Hypothalamus (tissue), 51 donors: ENCODE results near the gene ANK2.

Experiments used
- DNase-seq, 51 donors: peaks; one replicate each; lab custom pipeline; 2025; lab: John Stamatoyannopoulos, UW

The ANK2 gene

GRCh38 chr4:113325876-113326615, 276.6 kb downstream of the ANK2 start:
- no peak for DNase-seq

- DNase-seq, result no peak
These were observed 278.0 kb downstream of the ANK2 start for GRCh38 chr4:113327494-113327893.

- DNase-seq, result peak in 1 of 51 donors; percentile 4
These were observed 279.1 kb downstream of the ANK2 start for GRCh38 chr4:113328514-113328913.

GRCh38 chr4:113330200-113330599, 280.7 kb downstream of the ANK2 start:
- no peak for DNase-seq

- no peak for DNase-seq
These were observed 282.4 kb downstream of the ANK2 start for GRCh38 chr4:113331811-113332210.

GRCh38 chr4:113332701-113333100, 283.2 kb downstream of the ANK2 start:
- DNase-seq, result no peak

- DNase-seq, result no peak
These were observed 286.3 kb downstream of the ANK2 start for GRCh38 chr4:113335746-113336145.

GRCh38 chr4:113336556-113336955, 287.1 kb downstream of the ANK2 start:
- DNase-seq, result no peak

GRCh38 chr4:113339430-113339813, 290.0 kb downstream of the ANK2 start:
- no peak for DNase-seq

GRCh38 chr4:113344100-113344499, 294.6 kb downstream of the ANK2 start:
- no peak for DNase-seq

- no peak for DNase-seq
These were observed 297.8 kb downstream of the ANK2 start for GRCh38 chr4:113347245-113347644.

GRCh38 chr4:113349430-113349829, 300.0 kb downstream of the ANK2 start:
- no peak for DNase-seq

- DNase-seq, result no peak
These were observed 301.1 kb downstream of the ANK2 start for GRCh38 chr4:113350576-113350975.

GRCh38 chr4:113355550-113356371, 306.3 kb downstream of the ANK2 start:
- DNase-seq, result peak in 4 of 51 donors; percentile 9 to 19 (median 12)

- no peak for DNase-seq
These were observed 307.0 kb downstream of the ANK2 start for GRCh38 chr4:113356453-113356852.

GRCh38 chr4:113358784-113359183, 309.3 kb downstream of the ANK2 start:
- DNase-seq, result no peak

GRCh38 chr4:113365377-113365776, 315.9 kb downstream of the ANK2 start:
- DNase-seq, result no peak

GRCh38 chr4:113368056-113368455, 318.6 kb downstream of the ANK2 start:
- no peak for DNase-seq

GRCh38 chr4:113371111-113371510, 321.7 kb downstream of the ANK2 start:
- DNase-seq, result no peak

- no peak for DNase-seq
These were observed 326.7 kb downstream of the ANK2 start for GRCh38 chr4:113375964-113376666.

GRCh38 chr4:113378836-113379235, 329.4 kb downstream of the ANK2 start:
- DNase-seq, result peak in 1 of 51 donors; percentile 18
